COLO829 (cell line): ENCODE data around the gene THEMIS2.
"Not testable (repeated sequence)": the region's sequence is repeated elsewhere in the genome, so short reads cannot be mapped to it uniquely, and the experiment has no call there.

Source experiments
- DNase-seq: peaks from one replicate; pipeline ENCODE4 v3.0.0; 2012; ENCODE audit warnings: low spot score

Gene THEMIS2

GRCh38 chr1:27872059-27872801, at the start of gene THEMIS2:
Gene THEMIS2, plus strand, starts transcription at chr1:27872544. Its CDS starts 28 bp downstream, at chr1:27872572.
- DNase-seq, result peak; percentile 40

- no peak for DNase-seq
Observed at GRCh38 chr1:27823784-27824183, 48.6 kb upstream of the THEMIS2 start.

- DNase-seq, result no peak
Observed at GRCh38 chr1:27824411-27824810, 47.9 kb upstream of the THEMIS2 start.

- not testable (repeated sequence) for DNase-seq
Observed at GRCh38 chr1:27829339-27829960, 42.9 kb upstream of the THEMIS2 start.

GRCh38 chr1:27830621-27831440, 41.5 kb upstream of the THEMIS2 start, which contains the start of gene PPP1R8:
Gene PPP1R8, plus strand, starts transcription at chr1:27830782. Its CDS starts 54 bp downstream, at chr1:27830836.
- DNase-seq, result peak; percentile 74

GRCh38 chr1:27831568-27832410, 40.6 kb upstream of the THEMIS2 start:
- DNase-seq, result no peak

- no peak for DNase-seq
Observed at GRCh38 chr1:27832762-27833161, 39.6 kb upstream of the THEMIS2 start.

GRCh38 chr1:27833470-27833869, 38.9 kb upstream of the THEMIS2 start:
- DNase-seq, result no peak

- DNase-seq, result no peak
Observed at GRCh38 chr1:27835046-27835445, 37.3 kb upstream of the THEMIS2 start.

GRCh38 chr1:27835501-27835900, 36.8 kb upstream of the THEMIS2 start:
- no peak for DNase-seq

GRCh38 chr1:27849951-27850350, 22.4 kb upstream of the THEMIS2 start:
- no peak for DNase-seq

- DNase-seq, result no peak
Observed at GRCh38 chr1:27855085-27855484, 17.3 kb upstream of the THEMIS2 start.

GRCh38 chr1:27856561-27857343, 15.6 kb upstream of the THEMIS2 start:
- no peak for DNase-seq

- not testable (repeated sequence) for DNase-seq
Observed at GRCh38 chr1:27857552-27857951, 14.8 kb upstream of the THEMIS2 start.

- peak; percentile 56 for DNase-seq
Observed at GRCh38 chr1:27858072-27858948, 14.0 kb upstream of the THEMIS2 start.

GRCh38 chr1:27858949-27859576, 13.3 kb upstream of the THEMIS2 start:
- no peak for DNase-seq

- no peak for DNase-seq
Observed at GRCh38 chr1:27861436-27861835, 10.9 kb upstream of the THEMIS2 start.

- DNase-seq, result no peak
Observed at GRCh38 chr1:27862004-27862403, 10.3 kb upstream of the THEMIS2 start.
